ENCODE results near the gene ARMH4.

Gene ARMH4

GRCh38 chr14:58099682-58100081, 52.3 kb downstream of the ARMH4 start:
- DNase-seq = no peak

DNA sequence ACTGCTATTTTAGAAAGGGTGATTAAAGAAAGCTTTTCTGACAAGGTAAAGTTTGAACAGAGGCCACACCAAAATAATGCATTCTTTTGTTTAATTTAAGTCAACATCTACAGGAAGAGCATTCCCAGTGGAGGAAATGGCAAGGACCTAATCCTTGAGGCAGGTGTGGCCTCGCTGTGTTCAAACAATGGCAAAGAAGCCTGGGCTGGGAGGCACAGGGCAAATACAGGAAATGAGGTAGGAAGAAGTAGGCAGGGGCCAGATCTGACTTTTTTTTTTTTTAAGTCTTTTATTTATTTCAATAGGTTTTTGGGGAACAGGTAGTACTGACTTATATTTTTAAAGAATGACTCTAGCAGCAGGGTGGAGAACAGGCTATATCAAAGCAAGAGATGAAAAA, 53.5 kb downstream of the ARMH4 start:
- no peak for DNase-seq

- no peak for DNase-seq
These were observed 55.3 kb downstream of the ARMH4 start for GRCh38 chr14:58096731-58097130.

GRCh38 chr14:58091883-58092630, 60.0 kb downstream of the ARMH4 start:
- no peak for DNase-seq

GRCh38 chr14:58089612-58090011, 62.4 kb downstream of the ARMH4 start:
- no peak for DNase-seq

DNA sequence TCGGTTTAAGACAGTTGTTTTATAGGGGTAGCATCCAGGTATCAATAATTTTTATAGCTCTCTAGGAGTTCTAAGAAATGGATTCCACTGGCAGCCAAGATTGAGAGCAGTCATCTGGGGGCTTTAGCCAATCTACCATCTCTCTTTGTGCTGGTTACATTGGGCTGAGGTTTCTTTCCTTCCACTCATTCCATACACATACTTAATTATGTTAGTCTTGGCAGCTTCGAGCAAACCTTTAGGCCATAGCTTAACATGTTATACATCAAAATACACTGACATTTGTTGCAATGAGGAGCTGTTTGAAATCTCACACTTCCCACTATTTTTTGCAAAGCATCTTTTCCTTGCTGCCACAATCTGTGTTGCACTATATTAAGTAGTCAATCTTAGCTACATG, 63.1 kb downstream of the ARMH4 start:
- no peak for DNase-seq

DNA sequence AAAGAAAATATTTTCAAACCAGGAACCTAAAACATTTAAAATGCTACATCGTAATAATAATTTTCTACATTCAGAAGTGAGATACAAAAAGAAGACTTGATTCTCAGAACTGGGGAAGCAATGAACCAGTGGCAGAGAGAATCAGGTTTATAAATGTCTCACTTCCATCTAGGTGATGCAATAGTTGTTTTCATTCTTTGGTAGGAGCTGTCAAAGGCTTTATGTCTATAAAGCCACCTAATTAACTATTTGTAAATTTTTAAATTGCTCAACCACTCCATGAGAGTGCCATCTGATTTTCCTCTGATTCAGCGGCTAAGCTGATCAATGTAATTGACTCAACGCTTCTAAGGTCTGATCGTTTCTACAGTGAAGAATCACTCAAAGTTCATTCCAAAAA, 66.1 kb downstream of the ARMH4 start:
- no peak for DNase-seq

GRCh38 chr14:58082491-58083098, 69.4 kb downstream of the ARMH4 start:
- no peak for DNase-seq

GRCh38 chr14:58082011-58082410, 70.0 kb downstream of the ARMH4 start:
- DNase-seq = no peak

DNA sequence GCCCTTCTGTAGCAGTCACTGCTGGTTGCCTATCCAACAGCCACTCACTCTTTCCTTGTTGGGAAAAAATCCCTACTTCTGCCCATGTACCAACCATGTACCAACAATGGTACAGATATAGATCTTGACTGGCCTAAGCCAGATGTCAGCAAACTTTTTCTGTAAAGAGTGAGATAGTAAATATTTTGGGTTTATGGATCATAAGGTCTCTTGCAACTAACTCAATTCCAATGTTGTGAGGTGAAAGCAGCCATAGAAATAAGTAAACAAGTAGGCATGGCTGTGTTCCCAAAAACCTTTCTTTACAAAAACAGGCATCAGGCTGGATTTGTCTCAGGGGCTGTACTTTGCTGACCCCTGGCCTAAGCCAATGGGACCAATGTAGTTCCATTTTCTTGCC, 73.5 kb downstream of the ARMH4 start:
- no peak for DNase-seq

- DNase-seq = no peak
These were observed 73.9 kb downstream of the ARMH4 start for GRCh38 chr14:58078068-58078467.

DNA sequence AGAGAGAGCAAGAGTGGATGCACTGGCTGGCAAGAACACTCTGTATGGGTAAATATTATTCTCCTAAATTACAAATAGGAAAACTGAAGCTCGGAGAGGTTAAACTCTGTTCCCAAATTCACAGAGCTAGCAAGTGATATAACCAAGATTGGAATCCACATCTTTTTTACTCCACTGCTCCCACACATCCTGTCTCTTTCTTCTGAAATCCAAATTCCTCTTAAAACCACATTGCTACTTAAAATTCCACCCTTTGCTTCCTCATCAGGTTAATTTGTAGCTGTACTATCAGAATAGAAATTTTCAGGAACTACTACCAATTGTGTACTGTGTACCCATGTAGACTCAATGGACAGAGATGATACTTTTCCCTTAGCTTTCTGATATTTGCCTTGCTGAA, 74.4 kb downstream of the ARMH4 start:
- DNase-seq = no peak

DNA sequence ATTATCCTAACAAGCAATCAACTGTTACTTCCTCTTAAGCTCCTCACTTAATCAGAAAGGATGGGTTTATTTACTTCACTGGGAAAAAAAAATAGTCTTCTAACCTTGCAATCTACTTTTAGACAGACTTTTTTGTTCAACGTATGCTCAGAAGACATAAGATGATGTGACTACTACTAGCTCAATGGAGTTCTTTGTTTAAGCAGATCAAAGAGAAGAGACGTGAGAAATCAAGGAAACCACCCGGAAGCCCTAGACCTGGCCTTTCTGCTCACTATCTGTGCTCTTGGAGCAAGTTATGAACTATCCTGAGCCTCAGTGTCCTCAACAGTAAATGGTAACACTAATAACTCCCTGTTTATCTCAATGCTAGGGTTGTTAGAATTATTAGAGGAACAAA, 78.5 kb downstream of the ARMH4 start:
- no peak for DNase-seq

GRCh38 chr14:58072288-58073071, 79.5 kb downstream of the ARMH4 start:
- peak in 8 of 14 donors; percentile 2 to 56 (median 8) for DNase-seq

GRCh38 chr14:58071341-58071740, 80.7 kb downstream of the ARMH4 start:
- DNase-seq = no peak

DNA sequence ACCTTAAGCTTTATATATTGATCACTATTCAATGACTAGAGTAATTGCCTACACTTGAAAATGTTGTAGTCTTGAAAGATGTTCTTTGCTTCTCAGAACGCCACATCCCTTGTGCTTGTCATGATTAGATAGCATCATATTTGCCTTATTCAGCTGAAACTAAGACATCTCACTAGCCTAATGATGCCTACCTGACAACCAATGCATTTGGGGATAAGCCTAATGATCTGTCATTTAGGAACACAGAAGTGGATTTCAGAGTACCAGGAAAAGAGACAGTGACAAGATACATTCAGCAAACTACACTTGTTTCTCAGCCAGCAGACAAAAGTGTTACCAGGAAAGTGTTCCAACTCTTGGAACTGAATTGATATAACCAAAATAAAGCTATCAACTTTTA, 83.7 kb downstream of the ARMH4 start:
- DNase-seq = no peak

GRCh38 chr14:58066115-58066514, 85.9 kb downstream of the ARMH4 start:
- no peak for DNase-seq

GRCh38 chr14:58061581-58061980, 90.4 kb downstream of the ARMH4 start:
- DNase-seq = no peak

DNA sequence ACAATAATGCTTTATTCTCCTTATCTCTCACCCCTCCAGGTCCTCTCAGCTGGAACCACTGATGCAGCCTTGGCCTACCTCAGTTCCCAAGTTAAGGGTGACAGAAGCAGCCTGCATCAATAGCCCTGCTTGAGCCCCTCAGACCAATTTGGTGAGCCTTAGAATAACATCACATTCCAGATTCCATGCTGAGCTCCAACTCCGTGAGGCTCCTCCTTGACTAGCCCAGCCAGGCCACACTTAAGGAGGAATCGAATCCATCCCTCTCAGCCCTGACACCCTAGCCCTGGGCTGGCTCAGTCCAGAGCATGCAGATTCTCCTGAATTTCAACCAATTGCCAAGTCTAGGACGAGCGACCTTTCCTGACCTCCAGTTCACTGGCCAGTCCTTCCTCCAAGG, 91.1 kb downstream of the ARMH4 start:
- no peak for DNase-seq

- no peak for DNase-seq
These were observed 91.9 kb downstream of the ARMH4 start for GRCh38 chr14:58060077-58060476.

- no peak for DNase-seq
These were observed 92.9 kb downstream of the ARMH4 start for GRCh38 chr14:58059126-58059525.

- no peak for DNase-seq
These were observed 96.5 kb downstream of the ARMH4 start for GRCh38 chr14:58055497-58056010.

DNA sequence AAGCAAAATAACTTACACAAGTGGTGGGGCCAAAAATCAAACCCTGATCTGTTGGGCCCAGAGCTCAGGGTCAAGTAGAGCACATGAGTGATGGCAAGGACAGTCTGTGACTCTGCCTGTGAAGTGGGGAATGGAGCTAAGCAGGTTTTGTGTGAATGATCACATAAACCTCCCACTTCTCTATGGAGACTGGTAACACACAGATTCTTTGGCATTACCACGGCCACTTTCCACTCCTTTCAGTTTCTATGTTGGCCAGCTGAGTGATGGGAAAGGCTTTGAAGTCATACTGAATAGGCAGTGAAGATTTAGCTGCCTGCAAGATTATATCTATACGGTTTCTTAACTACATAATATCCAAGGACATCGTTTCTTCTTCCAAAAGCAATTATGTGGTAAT, 97.9 kb downstream of the ARMH4 start:
- peak in 2 of 14 donors; percentile 3 to 4 for DNase-seq

Data from C1 segment of cervical spinal cord (tissue), 14 donors.